Subcutaneous adipose tissue (tissue), 4 donors: Measurements from ENCODE around the gene PEX5L. TPM values are rescaled to one million over a fixed set of nuclear protein-coding genes. Genes with fewer than 3 reads are reported as not detected.

ENCODE experiments used
- CTCF ChIP-seq: fragments of 450-650 bp; IDR thresholded peaks from one replicate; pipeline ENCODE4 v1.5.1; 2016; ENCODE audit warnings: low read depth, mild to moderate bottlenecking, control low read depth, antibody characterized with exemption, moderate library complexity
- total RNA-seq, 4 donors: library from RNA; depleted of rRNA; stranded (reverse); fragments of >200 nt; gene quantifications; one replicate each; pipeline ENCODE4 v1.1.0, GENCODE V29; 2016

PEX5L gene
- total RNA-seq, 4 donors from 2014 or later: under 0.01 to 0.34 TPM; not detected in 2

GRCh38 chr3:180048840-180049239 is 12.1 kb upstream of the PEX5L start:
- no peak for TF ChIP-seq CTCF

GRCh38 chr3:180048103-180048502 is 11.4 kb upstream of the PEX5L start:
- no peak for TF ChIP-seq CTCF

DNA sequence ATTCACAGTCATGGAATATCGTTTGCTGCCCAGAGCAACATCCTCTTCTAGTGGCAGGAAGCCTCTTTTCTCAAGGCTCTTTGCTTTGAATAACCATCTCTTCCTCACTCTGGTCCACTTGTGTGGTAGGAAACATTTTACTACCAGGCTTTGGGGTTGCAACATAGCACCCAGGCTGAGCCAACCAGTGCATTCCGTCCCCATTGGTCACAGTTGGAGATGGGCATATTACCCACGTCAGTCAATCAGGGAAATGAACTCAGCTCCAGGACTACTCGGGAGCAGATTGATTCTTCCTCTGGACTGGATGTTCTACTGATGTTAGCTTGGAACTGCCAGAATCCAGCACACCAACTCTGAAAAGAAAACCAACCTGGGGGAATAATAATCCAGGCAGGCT is 4.2 kb upstream of the PEX5L start:
- no peak for TF ChIP-seq CTCF

- TF ChIP-seq CTCF: no peak
Observed at GRCh38 chr3:180036092-180036670, 556 bp downstream of the PEX5L start.

GRCh38 chr3:180026997-180027396 is 9.7 kb downstream of the PEX5L start:
- TF ChIP-seq CTCF: no peak

- TF ChIP-seq CTCF: no peak
Observed at GRCh38 chr3:180018543-180018942, 18.2 kb downstream of the PEX5L start.

DNA sequence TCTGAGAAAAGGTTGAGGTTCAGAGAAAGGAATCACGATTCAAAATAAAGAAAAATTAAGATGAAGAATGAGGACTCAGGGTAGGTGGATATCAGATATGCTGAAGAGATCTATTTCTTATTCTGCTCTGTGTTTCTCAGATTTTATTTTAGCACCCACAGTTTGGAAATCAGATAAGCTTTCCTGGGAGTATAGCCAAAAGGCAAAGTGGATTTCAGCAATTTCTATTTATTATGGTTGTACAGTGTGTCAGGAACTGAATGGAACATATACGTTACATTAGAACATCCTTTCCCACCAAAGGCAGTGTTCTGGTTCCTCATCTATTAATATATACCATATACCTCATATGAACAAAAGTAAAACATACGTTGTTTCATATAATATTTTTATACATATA is 18.9 kb downstream of the PEX5L start:
- no peak for TF ChIP-seq CTCF
